ENCODE data around the gene DNM3. TPM values are rescaled to one million over a fixed set of nuclear protein-coding genes. Genes with fewer than 3 reads are reported as not detected.
A peak's percentile ranks its signal among the peaks of the same experiment; 100 is the strongest.

The DNM3 gene
- total and polyA plus RNA-seq, 9 of the 15 experiments (the other 6 are each of a cell fraction or from before 2014, with no cell fraction given), result 0.08 to 0.36 (median 0.22) TPM; not detected in 1

DNA sequence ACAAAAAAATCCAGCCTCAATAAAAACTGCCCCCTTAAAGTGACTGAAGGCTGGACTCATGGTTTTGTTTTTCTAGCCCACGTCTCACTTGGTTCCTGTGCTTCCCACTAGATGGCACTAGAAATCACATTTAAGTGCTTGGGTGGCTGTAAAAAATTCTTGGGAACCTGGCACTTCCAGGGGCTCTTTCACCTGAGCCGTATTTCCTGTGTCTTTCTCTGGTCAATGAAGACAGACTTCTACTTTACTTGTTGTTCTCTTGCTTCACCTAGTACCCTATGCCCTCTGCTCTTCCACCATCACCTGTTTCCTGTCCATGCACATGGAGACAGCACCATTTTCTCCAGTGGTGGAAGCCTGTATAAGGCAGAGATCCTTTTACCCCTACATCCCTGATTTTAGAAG is 39.8 kb upstream of the DNM3 start (continued):
- TF ChIP-seq, protein P1, sequence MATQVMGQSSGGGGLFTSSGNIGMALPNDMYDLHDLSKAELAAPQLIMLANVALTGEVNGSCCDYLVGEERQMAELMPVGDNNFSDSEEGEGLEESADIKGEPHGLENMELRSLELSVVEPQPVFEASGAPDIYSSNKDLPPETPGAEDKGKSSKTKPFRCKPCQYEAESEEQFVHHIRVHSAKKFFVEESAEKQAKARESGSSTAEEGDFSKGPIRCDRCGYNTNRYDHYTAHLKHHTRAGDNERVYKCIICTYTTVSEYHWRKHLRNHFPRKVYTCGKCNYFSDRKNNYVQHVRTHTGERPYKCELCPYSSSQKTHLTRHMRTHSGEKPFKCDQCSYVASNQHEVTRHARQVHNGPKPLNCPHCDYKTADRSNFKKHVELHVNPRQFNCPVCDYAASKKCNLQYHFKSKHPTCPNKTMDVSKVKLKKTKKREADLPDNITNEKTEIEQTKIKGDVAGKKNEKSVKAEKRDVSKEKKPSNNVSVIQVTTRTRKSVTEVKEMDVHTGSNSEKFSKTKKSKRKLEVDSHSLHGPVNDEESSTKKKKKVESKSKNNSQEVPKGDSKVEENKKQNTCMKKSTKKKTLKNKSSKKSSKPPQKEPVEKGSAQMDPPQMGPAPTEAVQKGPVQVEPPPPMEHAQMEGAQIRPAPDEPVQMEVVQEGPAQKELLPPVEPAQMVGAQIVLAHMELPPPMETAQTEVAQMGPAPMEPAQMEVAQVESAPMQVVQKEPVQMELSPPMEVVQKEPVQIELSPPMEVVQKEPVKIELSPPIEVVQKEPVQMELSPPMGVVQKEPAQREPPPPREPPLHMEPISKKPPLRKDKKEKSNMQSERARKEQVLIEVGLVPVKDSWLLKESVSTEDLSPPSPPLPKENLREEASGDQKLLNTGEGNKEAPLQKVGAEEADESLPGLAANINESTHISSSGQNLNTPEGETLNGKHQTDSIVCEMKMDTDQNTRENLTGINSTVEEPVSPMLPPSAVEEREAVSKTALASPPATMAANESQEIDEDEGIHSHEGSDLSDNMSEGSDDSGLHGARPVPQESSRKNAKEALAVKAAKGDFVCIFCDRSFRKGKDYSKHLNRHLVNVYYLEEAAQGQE (IDR thresholded peaks at IDR 0.05; ENCODE audit: borderline replicate concordance), result peak; percentile 60; the same call in 1 of the 2 replicates
- TF ChIP-seq, protein P1 (CRISPR knock-in tag; IDR thresholded peaks at IDR 0.05; ENCODE audit: low read depth), result no peak
- TF ChIP-seq ZNF384 (IDR thresholded peaks at IDR 0.05; ENCODE audit: low read depth, low read length) (peak; percentile 11; the same call in 1 of the 2 replicates), TBP (optimal IDR thresholded peaks at IDR 0.05; ENCODE audit: low read depth, low read length) (no peak), ZKSCAN1 (IDR thresholded peaks at IDR 0.05; ENCODE audit: low read depth, low read length) (no peak)
- TF ChIP-seq, protein P2, sequence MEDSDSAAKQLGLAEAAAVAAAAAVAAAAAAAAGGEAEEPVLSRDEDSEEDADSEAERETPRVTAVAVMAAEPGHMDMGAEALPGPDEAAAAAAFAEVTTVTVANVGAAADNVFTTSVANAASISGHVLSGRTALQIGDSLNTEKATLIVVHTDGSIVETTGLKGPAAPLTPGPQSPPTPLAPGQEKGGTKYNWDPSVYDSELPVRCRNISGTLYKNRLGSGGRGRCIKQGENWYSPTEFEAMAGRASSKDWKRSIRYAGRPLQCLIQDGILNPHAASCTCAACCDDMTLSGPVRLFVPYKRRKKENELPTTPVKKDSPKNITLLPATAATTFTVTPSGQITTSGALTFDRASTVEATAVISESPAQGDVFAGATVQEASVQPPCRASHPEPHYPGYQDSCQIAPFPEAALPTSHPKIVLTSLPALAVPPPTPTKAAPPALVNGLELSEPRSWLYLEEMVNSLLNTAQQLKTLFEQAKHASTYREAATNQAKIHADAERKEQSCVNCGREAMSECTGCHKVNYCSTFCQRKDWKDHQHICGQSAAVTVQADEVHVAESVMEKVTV (CRISPR knock-in tag; IDR thresholded peaks at IDR 0.05), result peak; percentile 80; the same call in 1 of the 2 replicates
